HG02610 (cell line): ENCODE data around the gene PLXDC2.
"Not testable (repeated sequence)": the region's sequence is repeated elsewhere in the genome, so short reads cannot be mapped to it uniquely, and the experiment has no call there.

Experiments used
- ATAC-seq: cut with Tn5 transposase; IDR thresholded peaks from one replicate; pipeline ENCODE4 v1.9.1; 2021; ENCODE audit warnings: mild to moderate bottlenecking, moderate library complexity; ENCODE audit not compliant: unreplicated experiment

PLXDC2 gene

DNA sequence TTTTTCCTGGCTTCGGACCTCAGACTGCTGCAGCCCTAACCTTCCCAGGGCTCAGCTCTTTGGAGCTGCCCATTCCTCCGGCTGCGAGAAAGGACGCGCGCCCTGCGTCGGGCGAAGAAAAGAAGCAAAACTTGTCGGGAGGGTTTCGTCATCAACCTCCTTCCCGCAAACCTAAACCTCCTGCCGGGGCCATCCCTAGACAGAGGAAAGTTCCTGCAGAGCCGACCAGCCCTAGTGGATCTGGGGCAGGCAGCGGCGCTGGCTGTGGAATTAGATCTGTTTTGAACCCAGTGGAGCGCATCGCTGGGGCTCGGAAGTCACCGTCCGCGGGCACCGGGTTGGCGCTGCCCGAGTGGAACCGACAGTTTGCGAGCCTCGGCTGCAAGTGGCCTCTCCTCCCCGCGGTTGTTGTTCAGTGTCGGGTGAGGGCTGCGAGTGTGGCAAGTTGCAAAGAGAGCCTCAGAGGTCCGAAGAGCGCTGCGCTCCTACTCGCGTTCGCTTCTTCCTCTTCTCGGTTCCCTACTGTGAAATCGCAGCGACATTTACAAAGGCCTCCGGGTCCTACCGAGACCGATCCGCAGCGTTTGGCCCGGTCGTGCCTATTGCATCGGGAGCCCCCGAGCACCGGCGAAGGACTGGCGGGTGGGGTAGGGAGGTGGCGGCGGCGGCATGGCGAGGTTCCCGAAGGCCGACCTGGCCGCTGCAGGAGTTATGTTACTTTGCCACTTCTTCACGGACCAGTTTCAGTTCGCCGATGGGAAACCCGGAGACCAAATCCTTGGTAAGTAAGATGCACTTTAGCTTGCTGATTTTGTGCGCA, at the start of gene PLXDC2:
Gene PLXDC2, plus strand, starts transcription at position 22 of the 820 bp plus-strand sequence.
- no peak for ATAC-seq

- no peak for ATAC-seq
These were observed 48.4 kb upstream of the PLXDC2 start for GRCh38 chr10:19767876-19768275.

DNA sequence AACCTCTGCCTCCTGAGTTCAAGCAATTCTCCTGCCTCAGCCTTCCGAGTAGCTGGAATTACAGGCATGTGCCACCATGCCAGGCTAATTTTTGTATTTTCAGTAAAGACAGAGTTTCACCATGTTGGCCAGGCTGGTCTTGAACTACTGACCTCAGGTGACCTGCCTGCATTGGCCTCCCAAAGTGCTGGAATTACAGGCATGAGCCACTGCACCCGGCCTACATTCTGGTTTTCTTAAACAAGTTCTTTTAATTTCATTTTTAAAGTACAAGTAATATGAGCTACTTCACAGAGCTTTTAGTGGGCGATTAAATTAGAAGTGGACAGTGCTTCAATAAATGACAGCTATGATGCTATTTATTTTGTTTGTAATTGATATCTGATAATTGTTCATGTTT, 46.4 kb upstream of the PLXDC2 start:
- ATAC-seq, result not testable (repeated sequence)

- ATAC-seq, result no peak
These were observed 43.3 kb upstream of the PLXDC2 start for GRCh38 chr10:19772972-19773371.

GRCh38 chr10:19775296-19775695, 40.9 kb upstream of the PLXDC2 start:
- ATAC-seq, result no peak

GRCh38 chr10:19777806-19778205, 38.4 kb upstream of the PLXDC2 start:
- no peak for ATAC-seq

DNA sequence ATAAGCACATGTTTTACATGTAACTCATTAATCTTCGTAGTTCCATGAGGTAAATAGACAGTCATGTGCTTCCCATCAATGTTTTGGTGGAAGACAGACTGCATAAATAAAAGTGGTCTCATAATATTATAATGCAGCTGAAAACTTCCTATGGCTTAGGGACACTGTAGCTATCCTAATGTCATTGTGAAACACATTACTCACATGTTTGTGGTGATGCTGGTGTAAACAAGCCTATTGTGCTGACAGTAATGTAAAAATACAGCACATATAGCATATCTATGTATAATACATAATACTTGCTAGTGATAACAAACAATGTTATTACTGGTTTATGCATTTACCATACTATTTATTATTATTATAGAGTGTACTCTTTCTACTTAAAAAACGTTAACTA, 37.2 kb upstream of the PLXDC2 start:
- no peak for ATAC-seq

DNA sequence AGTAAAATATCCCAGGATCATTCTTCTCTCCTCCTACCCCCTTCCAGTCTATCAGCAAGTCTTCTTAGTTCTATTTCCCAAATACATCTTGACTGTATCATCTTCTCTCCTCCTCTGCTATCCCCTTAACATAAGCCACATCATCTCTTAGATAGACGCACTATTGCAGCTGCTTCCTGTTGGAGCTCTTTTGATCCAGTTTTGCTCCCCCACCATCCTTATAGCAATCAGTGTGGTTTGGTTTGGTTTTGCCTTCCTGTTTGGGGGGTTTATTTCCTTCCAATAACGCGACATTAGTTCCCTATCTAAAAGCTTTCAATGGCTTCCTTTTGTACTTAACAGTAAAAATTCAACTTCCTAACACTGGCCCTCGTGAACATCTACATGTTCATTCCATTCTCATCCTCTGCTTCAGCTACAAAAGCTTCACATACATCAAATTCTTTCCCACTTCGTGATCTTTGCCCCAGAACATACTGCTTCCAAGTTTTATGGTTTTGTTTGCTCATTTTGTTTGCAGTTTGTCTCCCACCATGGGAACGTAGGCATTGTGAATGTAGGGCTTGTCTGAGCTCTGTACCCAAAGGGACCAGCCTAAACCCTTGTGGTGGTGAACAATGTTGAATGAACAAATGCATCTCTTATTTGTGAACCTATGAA, 33.7 kb upstream of the PLXDC2 start:
- ATAC-seq, result no peak

GRCh38 chr10:19783721-19784120, 32.5 kb upstream of the PLXDC2 start:
- ATAC-seq, result no peak

DNA sequence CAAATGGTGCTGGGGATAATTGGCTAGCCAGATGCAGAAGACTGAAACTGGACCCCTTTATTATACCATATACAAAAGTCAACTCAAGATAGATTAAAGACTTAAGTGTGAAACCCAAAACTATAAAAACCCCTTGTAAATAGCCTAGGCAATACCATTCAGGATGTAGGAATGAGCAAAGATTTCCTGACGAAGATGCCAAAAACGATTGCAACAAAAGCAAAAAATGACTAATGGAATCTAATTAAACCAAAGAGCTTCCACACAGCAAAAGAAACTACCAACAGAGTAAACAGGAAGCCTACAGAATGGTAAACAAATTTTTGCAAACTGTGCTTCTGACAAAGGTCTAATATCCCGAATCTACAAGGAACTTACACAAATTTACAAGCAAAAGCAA, 30.9 kb upstream of the PLXDC2 start:
- ATAC-seq, result no peak

- peak; percentile 77 for ATAC-seq
These were observed 28.1 kb upstream of the PLXDC2 start for GRCh38 chr10:19788075-19788686.

DNA sequence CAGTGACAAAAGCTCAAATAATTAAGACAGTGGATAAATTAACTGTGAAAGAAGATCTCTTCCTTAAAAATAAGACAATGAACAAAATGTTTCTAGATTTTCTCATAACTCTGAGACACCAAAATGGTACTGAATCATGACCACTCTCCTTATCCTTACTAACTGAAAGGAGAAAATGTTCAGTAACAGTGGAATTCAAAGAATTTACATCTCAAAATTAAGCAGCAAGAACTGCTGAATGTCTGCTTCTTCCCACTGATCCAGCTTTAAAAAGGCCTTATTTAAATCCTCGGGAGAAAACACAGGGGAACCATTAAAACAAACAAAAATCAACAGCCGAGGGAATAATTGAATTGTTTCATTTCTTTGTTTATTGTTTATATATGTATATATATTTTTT, 27.3 kb upstream of the PLXDC2 start:
- no peak for ATAC-seq

- no peak for ATAC-seq
These were observed 26.6 kb upstream of the PLXDC2 start for GRCh38 chr10:19789607-19790006.

DNA sequence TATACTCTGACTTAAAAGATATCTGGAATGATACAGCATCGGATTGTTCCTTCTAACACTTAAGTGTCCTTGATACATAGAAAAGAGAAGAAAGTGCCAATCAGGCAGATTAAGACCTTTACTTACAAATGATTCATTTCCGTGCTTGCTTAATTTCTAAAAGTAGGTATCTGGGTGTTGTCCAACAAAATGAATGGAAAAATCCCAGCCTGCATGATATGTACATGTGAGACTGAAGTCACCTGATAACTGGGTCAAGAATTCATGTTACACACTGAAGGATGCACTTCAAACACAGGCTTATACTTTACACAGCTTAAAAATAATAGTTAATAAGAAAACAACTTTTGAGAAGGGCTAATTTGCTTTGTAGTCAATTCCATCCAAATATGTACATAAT, 25.2 kb upstream of the PLXDC2 start:
- ATAC-seq, result no peak

DNA sequence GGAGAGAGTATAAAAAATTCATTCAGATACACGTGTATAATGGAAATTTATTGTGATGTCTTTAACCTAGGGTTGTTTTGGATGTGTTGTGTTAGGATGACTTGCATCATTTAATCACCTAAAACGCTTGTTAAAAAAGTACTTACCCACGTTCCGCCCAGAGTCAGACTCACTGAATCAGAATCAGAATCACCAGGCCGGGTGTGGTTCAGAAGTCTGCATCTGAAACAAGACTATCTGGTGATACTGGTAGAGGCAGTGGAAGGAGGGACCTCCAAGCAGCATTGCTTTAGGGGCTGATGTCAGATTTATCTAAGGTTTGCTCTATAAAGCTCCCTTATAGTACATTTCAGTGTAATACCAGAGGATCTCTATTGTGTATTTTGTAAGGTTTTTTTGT, 20.5 kb upstream of the PLXDC2 start:
- ATAC-seq, result no peak

DNA sequence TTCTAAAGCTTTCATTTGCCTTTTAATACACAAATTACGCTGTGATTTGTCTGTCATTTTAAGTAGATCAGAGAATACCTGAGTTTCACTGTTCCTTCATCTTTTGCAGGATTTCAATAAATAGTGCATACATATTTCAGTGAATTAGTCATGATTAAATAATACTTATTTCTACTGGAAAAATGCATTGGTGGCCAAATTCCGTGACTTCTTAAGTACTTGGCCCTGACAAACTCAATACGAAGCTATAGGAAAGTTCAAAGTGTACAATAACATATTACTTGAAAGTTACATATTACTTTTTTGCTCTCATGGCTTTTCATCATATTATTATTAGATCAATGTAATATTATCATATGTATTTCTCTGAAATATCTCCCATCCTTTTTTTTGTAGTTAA, 16.1 kb upstream of the PLXDC2 start:
- no peak for ATAC-seq

DNA sequence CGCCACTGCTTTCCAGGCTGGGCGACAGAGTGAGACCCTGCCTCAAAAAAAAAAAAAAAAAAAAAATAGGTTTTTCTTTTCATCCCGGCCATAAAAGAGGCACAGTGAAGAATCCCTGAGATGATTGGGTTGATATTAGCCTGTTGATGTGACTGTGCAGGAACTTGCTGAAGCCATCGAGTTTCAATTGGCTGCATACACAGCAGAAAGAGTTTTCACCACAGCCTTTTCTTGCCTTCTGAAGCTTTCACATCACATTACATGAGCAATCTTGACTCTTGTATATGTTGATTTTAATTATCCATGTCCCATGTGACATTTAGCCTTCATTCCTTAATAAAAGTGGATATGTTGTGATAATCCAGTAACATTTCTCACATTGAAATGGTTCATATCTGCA, 14.9 kb upstream of the PLXDC2 start:
- no peak for ATAC-seq

DNA sequence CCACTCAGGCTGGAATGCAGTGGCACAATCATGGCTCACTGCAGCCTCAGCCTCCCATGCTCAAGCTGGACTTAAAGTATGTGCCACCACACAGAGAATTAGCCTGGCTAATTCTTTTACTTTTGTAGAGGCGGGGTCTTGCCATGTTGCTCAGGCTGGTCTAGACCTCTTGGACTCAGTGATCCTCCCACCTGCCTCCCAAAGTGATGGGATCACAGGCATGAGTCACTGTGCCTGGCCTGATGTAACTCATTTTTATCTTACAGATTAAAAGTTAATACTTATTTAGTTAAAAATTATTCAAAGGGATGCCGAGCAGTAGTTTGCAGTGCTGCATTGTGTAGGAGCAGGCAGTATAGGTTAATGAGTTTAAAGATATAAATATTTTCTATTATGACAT, 12.6 kb upstream of the PLXDC2 start:
- ATAC-seq, result no peak

- no peak for ATAC-seq
These were observed 6.8 kb upstream of the PLXDC2 start for GRCh38 chr10:19809481-19809880.

DNA sequence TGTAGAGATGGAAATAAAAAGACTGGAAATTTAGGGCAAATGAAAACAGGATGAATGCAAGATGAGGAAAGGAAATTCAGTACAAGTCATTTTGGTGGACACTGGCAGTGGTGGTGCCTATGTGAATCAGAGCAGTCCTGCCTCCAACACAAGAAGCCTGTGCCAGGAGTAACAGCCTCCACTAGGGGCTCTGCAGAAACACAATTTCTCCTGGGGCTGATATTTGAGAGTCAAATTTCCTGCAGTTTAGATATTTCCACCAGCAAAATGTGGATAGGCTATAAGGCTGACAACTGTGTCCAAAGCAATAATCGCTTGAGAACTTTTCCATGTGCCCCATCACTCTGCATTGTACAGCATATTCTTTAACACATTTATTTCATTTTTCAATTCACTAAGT, 4.7 kb upstream of the PLXDC2 start:
- ATAC-seq, result no peak

GRCh38 chr10:19812976-19813375, 3.3 kb upstream of the PLXDC2 start:
- ATAC-seq, result no peak
